Tibial nerve (tissue), 3 donors: ENCODE measurements around the gene FADS1.

Experiments used
- CTCF ChIP-seq, 5 experiments: fragments of 200-600 bp in 3 of 5; fragments of 450-650 bp in 2 of 5; sonication (generic) in 3 of 5; IDR thresholded peaks; one replicate each; pipeline ENCODE4 v1.5.1; 2016 to 2019; ENCODE audit warnings: antibody characterized with exemption in 5 of 5, mild to moderate bottlenecking in 3 of 5, moderate library complexity in 2 of 5
- POLR2A ChIP-seq, 2 donors: fragments of 450-650 bp; IDR thresholded peaks; one replicate each; pipeline ENCODE4 v1.6.1; 2017; ENCODE audit warnings: antibody characterized with exemption in 2 of 2, mild to moderate bottlenecking in 2 of 2, moderate library complexity in 2 of 2

GRCh38 chr11:61838501-61838900 lies 21.7 kb upstream of the FADS1 start:
- TF ChIP-seq CTCF (IDR thresholded peaks at IDR 0.05) (no peak), POLR2A (IDR thresholded peaks at IDR 0.05) (no peak)
